Embryonic facial prominence (tissue), 1 donor: ENCODE results near the gene PRTFDC1.

Source experiments
- DNase-seq: peaks from one replicate; pipeline ENCODE4 v3.0.0-alpha.2; 2016; ENCODE audit errors: extremely low spot score

PRTFDC1 gene

GRCh38 chr10:24872049-24872789 lies 80.2 kb downstream of the PRTFDC1 start:
- DNase-seq, result no peak

GRCh38 chr10:24871011-24871935 lies 81.1 kb downstream of the PRTFDC1 start:
- DNase-seq, result no peak

- no peak for DNase-seq
These were observed 82.9 kb downstream of the PRTFDC1 start for GRCh38 chr10:24869354-24870015.

GRCh38 chr10:24866604-24867583 lies 85.5 kb downstream of the PRTFDC1 start:
- DNase-seq, result no peak

- no peak for DNase-seq
These were observed 86.6 kb downstream of the PRTFDC1 start for GRCh38 chr10:24865783-24866182.

GRCh38 chr10:24862589-24862988 lies 89.8 kb downstream of the PRTFDC1 start:
- no peak for DNase-seq

GRCh38 chr10:24858288-24859270 lies 93.8 kb downstream of the PRTFDC1 start:
- no peak for DNase-seq

- DNase-seq, result no peak
These were observed 95.2 kb downstream of the PRTFDC1 start for GRCh38 chr10:24857031-24857725.

- DNase-seq, result no peak
These were observed 98.2 kb downstream of the PRTFDC1 start for GRCh38 chr10:24854256-24854655.

GRCh38 chr10:24853661-24854060 lies 98.7 kb downstream of the PRTFDC1 start:
- no peak for DNase-seq

- no peak for DNase-seq
These were observed 100.8 kb downstream of the PRTFDC1 start for GRCh38 chr10:24851629-24852028.

GRCh38 chr10:24850727-24851296 lies 101.6 kb downstream of the PRTFDC1 start:
- no peak for DNase-seq

- no peak for DNase-seq
These were observed 102.7 kb downstream of the PRTFDC1 start for GRCh38 chr10:24849501-24850299.

GRCh38 chr10:24849051-24849450 lies 103.4 kb downstream of the PRTFDC1 start:
- DNase-seq, result no peak

GRCh38 chr10:24848195-24848594 lies 104.2 kb downstream of the PRTFDC1 start:
- DNase-seq, result no peak

- no peak for DNase-seq
These were observed 105.0 kb downstream of the PRTFDC1 start for GRCh38 chr10:24847112-24848070.

- no peak for DNase-seq
These were observed 107.7 kb downstream of the PRTFDC1 start for GRCh38 chr10:24844742-24845141.
